ENCODE measurements around the gene FRMPD2.

FRMPD2 gene

GRCh38 chr10:48210391-48210790 lies 64.1 kb downstream of the FRMPD2 start:
- Histone ChIP-seq H3K4me1 (ENCODE audit: insufficient read depth, low read length, poor library complexity, severe bottlenecking) (no peaks in the 10 kb centered on the region), H2AFZ (ENCODE audit: low read length) (no peak overlapping the region), H3K9ac (ENCODE audit: low read depth, low read length, poor library complexity, severe bottlenecking) (no peak overlapping the region), H3K4me3 (ENCODE audit: low read length, poor library complexity, severe bottlenecking) (no peak overlapping the region), H3K79me2 (ENCODE audit: insufficient read depth, low read length) (no peaks in the 10 kb centered on the region), H3F3A (ENCODE audit: low read depth) (no peaks in the 10 kb centered on the region), H3K9me3 (ENCODE audit: insufficient read depth, low read depth, low read length) (no peaks in the 10 kb centered on the region), H3K27me3 (ENCODE audit: insufficient read depth, low read length, poor library complexity, severe bottlenecking) (no peaks in the 10 kb centered on the region), H3K9me2 (replicated peaks; ENCODE audit: low read depth, low read length) (no peaks in the 10 kb centered on the region), H3K36me3 (ENCODE audit: insufficient read depth, low read length) (no peaks in the 10 kb centered on the region), H3K4me2 (ENCODE audit: low read depth, low read length, poor library complexity, severe bottlenecking) (no peak overlapping the region), H4K20me1 (ENCODE audit: insufficient read depth, low read length, poor library complexity, severe bottlenecking) (no peaks in the 10 kb centered on the region)
- TF ChIP-seq, protein P1, sequence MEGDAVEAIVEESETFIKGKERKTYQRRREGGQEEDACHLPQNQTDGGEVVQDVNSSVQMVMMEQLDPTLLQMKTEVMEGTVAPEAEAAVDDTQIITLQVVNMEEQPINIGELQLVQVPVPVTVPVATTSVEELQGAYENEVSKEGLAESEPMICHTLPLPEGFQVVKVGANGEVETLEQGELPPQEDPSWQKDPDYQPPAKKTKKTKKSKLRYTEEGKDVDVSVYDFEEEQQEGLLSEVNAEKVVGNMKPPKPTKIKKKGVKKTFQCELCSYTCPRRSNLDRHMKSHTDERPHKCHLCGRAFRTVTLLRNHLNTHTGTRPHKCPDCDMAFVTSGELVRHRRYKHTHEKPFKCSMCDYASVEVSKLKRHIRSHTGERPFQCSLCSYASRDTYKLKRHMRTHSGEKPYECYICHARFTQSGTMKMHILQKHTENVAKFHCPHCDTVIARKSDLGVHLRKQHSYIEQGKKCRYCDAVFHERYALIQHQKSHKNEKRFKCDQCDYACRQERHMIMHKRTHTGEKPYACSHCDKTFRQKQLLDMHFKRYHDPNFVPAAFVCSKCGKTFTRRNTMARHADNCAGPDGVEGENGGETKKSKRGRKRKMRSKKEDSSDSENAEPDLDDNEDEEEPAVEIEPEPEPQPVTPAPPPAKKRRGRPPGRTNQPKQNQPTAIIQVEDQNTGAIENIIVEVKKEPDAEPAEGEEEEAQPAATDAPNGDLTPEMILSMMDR (conservative IDR thresholded peaks at IDR 0.05; ENCODE audit: low read length) = no peak
- no peak for TF ChIP-seq EZH2phosphoT487 (IDR thresholded peaks at IDR 0.05; ENCODE audit: borderline replicate concordance)

DNA sequence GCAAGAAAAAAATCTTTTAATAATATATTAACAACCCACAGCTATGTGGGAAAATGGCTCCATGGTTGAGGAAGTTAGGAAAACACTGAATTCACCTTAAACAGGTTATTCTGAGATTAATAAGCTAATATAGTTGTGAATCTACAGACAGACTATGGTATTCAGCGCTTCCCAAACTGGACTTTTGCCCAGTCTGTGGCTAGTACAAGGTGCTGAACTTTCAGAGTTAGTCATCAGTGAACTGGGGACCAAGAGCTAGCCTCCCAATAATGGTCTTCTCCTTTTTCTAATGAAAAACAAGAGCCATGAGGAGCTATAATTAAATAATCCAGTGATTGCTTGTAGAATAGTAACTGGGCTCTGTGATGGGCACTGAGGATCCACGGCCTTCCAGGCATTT lies 65.3 kb downstream of the FRMPD2 start:
- Histone ChIP-seq H3K4me2 (ENCODE audit: low read depth, low read length, poor library complexity, severe bottlenecking) (no peak overlapping the region), H2AFZ (ENCODE audit: low read length) (no peak overlapping the region), H3K9ac (ENCODE audit: low read depth, low read length, poor library complexity, severe bottlenecking) (no peak overlapping the region), H4K20me1 (ENCODE audit: insufficient read depth, low read length, poor library complexity, severe bottlenecking) (no peaks in the 10 kb centered on the region), H3K9me2 (replicated peaks; ENCODE audit: low read depth, low read length) (no peaks in the 10 kb centered on the region), H3K9me3 (ENCODE audit: insufficient read depth, low read depth, low read length) (no peaks in the 10 kb centered on the region), H3K27me3 (ENCODE audit: insufficient read depth, low read length, poor library complexity, severe bottlenecking) (peaks cover 6% of the 10 kb centered on the region), H3K4me1 (ENCODE audit: insufficient read depth, low read length, poor library complexity, severe bottlenecking) (no peaks in the 10 kb centered on the region), H3F3A (ENCODE audit: low read depth) (no peaks in the 10 kb centered on the region), H3K4me3 (ENCODE audit: low read length, poor library complexity, severe bottlenecking) (no peak overlapping the region), H3K36me3 (ENCODE audit: insufficient read depth, low read length) (no peaks in the 10 kb centered on the region), H3K79me2 (ENCODE audit: insufficient read depth, low read length) (no peaks in the 10 kb centered on the region)
- no peak for TF ChIP-seq EZH2phosphoT487 (IDR thresholded peaks at IDR 0.05; ENCODE audit: borderline replicate concordance)
- TF ChIP-seq, protein P1 (conservative IDR thresholded peaks at IDR 0.05; ENCODE audit: low read length) = no peak

GRCh38 chr10:48207853-48208252 lies 66.6 kb downstream of the FRMPD2 start:
- Histone ChIP-seq H3K9ac (ENCODE audit: low read depth, low read length, poor library complexity, severe bottlenecking) (no peak overlapping the region), H3K27me3 (ENCODE audit: insufficient read depth, low read length, poor library complexity, severe bottlenecking) (peaks cover 7% of the 10 kb centered on the region), H4K20me1 (ENCODE audit: insufficient read depth, low read length, poor library complexity, severe bottlenecking) (no peaks in the 10 kb centered on the region), H3K9me3 (ENCODE audit: insufficient read depth, low read depth, low read length) (no peaks in the 10 kb centered on the region), H2AFZ (ENCODE audit: low read length) (no peak overlapping the region), H3K79me2 (ENCODE audit: insufficient read depth, low read length) (no peaks in the 10 kb centered on the region), H3K4me2 (ENCODE audit: low read depth, low read length, poor library complexity, severe bottlenecking) (no peak overlapping the region), H3K9me2 (replicated peaks; ENCODE audit: low read depth, low read length) (no peaks in the 10 kb centered on the region), H3K36me3 (ENCODE audit: insufficient read depth, low read length) (no peaks in the 10 kb centered on the region), H3F3A (ENCODE audit: low read depth) (no peaks in the 10 kb centered on the region), H3K4me1 (ENCODE audit: insufficient read depth, low read length, poor library complexity, severe bottlenecking) (no peaks in the 10 kb centered on the region), H3K4me3 (ENCODE audit: low read length, poor library complexity, severe bottlenecking) (no peak overlapping the region)
- TF ChIP-seq, protein P1 (conservative IDR thresholded peaks at IDR 0.05; ENCODE audit: low read length) = no peak
- TF ChIP-seq EZH2phosphoT487 (IDR thresholded peaks at IDR 0.05; ENCODE audit: borderline replicate concordance) = no peak

Measured in Loucy (cell line).